Endothelial cell of umbilical vein (primary cell): Measurements from ENCODE around the gene CFAP210. TPM values are rescaled to one million over a fixed set of nuclear protein-coding genes. Genes with fewer than 3 reads are reported as not detected.
A peak's percentile ranks its signal among the peaks of the same experiment; 100 is the strongest.

Source experiments
- BruUV-seq: library from RNA; stranded (reverse); fragments of 400-500 nt; replicated peaks from 2 replicates; lab custom pipeline; 2021; lab: Mats Ljungman, UMichigan
- CTCF ChIA-PET: fragments of 300-600, 350-600 bp; sonication (Branson Sonifier 250); formaldehyde crosslinking; loops from one replicate; lab custom pipeline; 2021; ENCODE audit warnings: antibody characterized with exemption, inconsistent platforms; lab: Charles Lee
- POLR2A ChIA-PET: fragments of 300-600, 350-600 bp; sonication (Branson Sonifier 250); formaldehyde crosslinking; loops from one replicate; lab custom pipeline; 2021; ENCODE audit warnings: antibody characterized with exemption, inconsistent platforms; lab: Charles Lee
- DNase-seq: peaks from one replicate; pipeline ENCODE4 v3.0.0-alpha.2; 2011; ENCODE audit warnings: low read depth, low spot score
- FAIRE-seq: peaks from 2 replicates; lab custom pipeline; 2011; peaks lifted over from hg19 to GRCh38; lab: Jason Lieb, UNC
- H2AFZ ChIP-seq: 2 replicates; pipeline ENCODE4 v1.6.0; 2012; ENCODE audit warnings: low read depth, low read length, control low read depth, inconsistent platforms
- H3K27ac ChIP-seq: 2 replicates; pipeline ENCODE4 v1.5.1; 2011; ENCODE audit warnings: low read depth, mild to moderate bottlenecking, control low read depth, low read length, moderate library complexity; ENCODE audit not compliant: insufficient read depth
- H3K27me3 ChIP-seq, 2 experiments: 2 replicates each; pipeline versions ENCODE4 v1.6.0 to v1.6.1; 2011; ENCODE audit warnings: low read length in 2 of 2, mixed read lengths in 1 of 2; ENCODE audit not compliant: control insufficient read depth in 2 of 2, insufficient read depth in 2 of 2
- H3K36me3 ChIP-seq, 2 experiments: 2 replicates in 1 of 2; 3 replicates in 1 of 2; pipeline ENCODE4 v1.5.1; 2011; ENCODE audit warnings: low read length in 2 of 2, mild to moderate bottlenecking in 1 of 2, moderate library complexity in 1 of 2; ENCODE audit not compliant: control insufficient read depth in 2 of 2, insufficient read depth in 2 of 2; ENCODE audit errors: extremely low read depth in 1 of 2
- H3K4me1 ChIP-seq: 3 replicates; pipeline ENCODE4 v1.5.1; 2011; ENCODE audit warnings: mild to moderate bottlenecking, low read length; ENCODE audit not compliant: control insufficient read depth, insufficient read depth; ENCODE audit errors: extremely low read depth
- H3K4me2 ChIP-seq: 2 replicates; pipeline ENCODE4 v1.6.1; 2011; ENCODE audit warnings: low read length, control low read depth, mixed read lengths; ENCODE audit not compliant: insufficient read depth
- H3K4me3 ChIP-seq, 3 experiments: fragments of 200-600 bp in 1 of 3; sonication (generic), shearing (Covaris generic) in 1 of 3; replicated peaks in 1 of 3; 2 replicates each; pipeline ENCODE4 v1.5.1; 2011 to 2016; ENCODE audit warnings: control low read depth in 3 of 3, low read length in 3 of 3, mild to moderate bottlenecking in 2 of 3, inconsistent platforms in 1 of 3, low read depth in 1 of 3, moderate library complexity in 1 of 3; ENCODE audit not compliant: insufficient read depth in 1 of 3
- H3K79me2 ChIP-seq: 2 replicates; pipeline ENCODE4 v1.6.0; 2012; ENCODE audit warnings: low read length, inconsistent platforms; ENCODE audit not compliant: control insufficient read depth, insufficient read depth
- H3K9ac ChIP-seq: replicated peaks from 2 replicates; pipeline ENCODE3; 2011; ENCODE audit warnings: low read length, control low read depth; ENCODE audit not compliant: insufficient read depth; ENCODE audit errors: extremely low read depth
- H3K9me1 ChIP-seq: replicated peaks from 3 replicates; pipeline ENCODE4 v1.6.0; 2011; ENCODE audit warnings: mild to moderate bottlenecking, low read length; ENCODE audit not compliant: control insufficient read depth, insufficient read depth; ENCODE audit errors: extremely low read depth
- H3K9me3 ChIP-seq: replicated peaks from 2 replicates; pipeline ENCODE4 v1.5.1; 2012; ENCODE audit warnings: low read length, inconsistent platforms; ENCODE audit not compliant: control insufficient read depth, insufficient read depth
- H4K20me1 ChIP-seq: replicated peaks from 2 replicates; pipeline ENCODE3; 2011; ENCODE audit warnings: mild to moderate bottlenecking, low read length; ENCODE audit not compliant: control insufficient read depth, insufficient read depth; ENCODE audit errors: extremely low read depth
- FOS ChIP-seq: IDR thresholded peaks from 2 replicates; pipeline ENCODE4 v1.6.1; 2011; ENCODE audit warnings: mild to moderate bottlenecking, low read length, moderate library complexity, borderline replicate concordance; ENCODE audit not compliant: insufficient read depth
- GATA2 ChIP-seq: IDR thresholded peaks from 2 replicates; pipeline ENCODE4 v1.7.0; 2011; ENCODE audit warnings: low read depth, mild to moderate bottlenecking, moderate library complexity, mixed read lengths, low read length; ENCODE audit not compliant: insufficient read length, insufficient read depth
- MYC ChIP-seq: IDR thresholded peaks from one replicate; pipeline ENCODE4 v1.6.1; 2011; ENCODE audit warnings: mild to moderate bottlenecking, low read depth, low read length
- POLR2A ChIP-seq: IDR thresholded peaks from 2 replicates; pipeline ENCODE4 v1.6.1; 2012; ENCODE audit warnings: low read depth, mild to moderate bottlenecking, control low read depth, low read length
- POLR2AphosphoS5 ChIP-seq: IDR thresholded peaks from 2 replicates; pipeline ENCODE4 v1.6.1; 2012; ENCODE audit warnings: low read depth, mild to moderate bottlenecking, control low read depth, low read length, moderate library complexity; ENCODE audit not compliant: insufficient read depth
- dilution Hi-C: fragments of 300-500 bp; cut with MboI; formaldehyde crosslinking; loops from one replicate; pipeline ENCODE4 v1.15.0; 2019; ENCODE audit warnings: low sequenced_read_pairs; ENCODE audit not compliant: extremely low pct_ligation_motif_present
- intact Hi-C: fragments of 100-400 bp; cut with micrococcal nuclease; formaldehyde crosslinking; loops from one replicate; pipeline ENCODE4 v1.10.0; 2022
- polyA plus RNA-seq, 4 experiments: library from polyadenylated mRNA; depleted of rRNA in 3 of 4; stranded (reverse) in 3 of 4; unstranded in 1 of 4; fragments of >200 nt; gene quantifications; 2 replicates each; pipeline versions ENCODE4 v1.2.1 to v1.2.3, GENCODE V29; 2011 to 2012; ENCODE audit warnings: missing spikeins in 1 of 4
- total RNA-seq: library from RNA; stranded (reverse); gene quantifications from 2 replicates; pipeline ENCODE4 v1.2.3, GENCODE V29; 2021
- TF ChIP-seq, protein P1 (sequence below), 2 donors: IDR thresholded peaks; 1 replicate in 1 of 2; 2 replicates in 1 of 2; pipeline ENCODE4 v1.5.1; 2011; ENCODE audit warnings: low read length in 2 of 2, mild to moderate bottlenecking in 2 of 2, moderate library complexity in 2 of 2, control low read depth in 1 of 2, inconsistent platforms in 1 of 2, low read depth in 1 of 2; ENCODE audit not compliant: insufficient read depth in 1 of 2; ENCODE audit errors: extremely low read depth in 1 of 2

CFAP210 gene
- total and polyA plus RNA-seq, 2 donors (not counting 3 experiments of a cell fraction or from before 2014, with no cell fraction given) = not detected

DNA sequence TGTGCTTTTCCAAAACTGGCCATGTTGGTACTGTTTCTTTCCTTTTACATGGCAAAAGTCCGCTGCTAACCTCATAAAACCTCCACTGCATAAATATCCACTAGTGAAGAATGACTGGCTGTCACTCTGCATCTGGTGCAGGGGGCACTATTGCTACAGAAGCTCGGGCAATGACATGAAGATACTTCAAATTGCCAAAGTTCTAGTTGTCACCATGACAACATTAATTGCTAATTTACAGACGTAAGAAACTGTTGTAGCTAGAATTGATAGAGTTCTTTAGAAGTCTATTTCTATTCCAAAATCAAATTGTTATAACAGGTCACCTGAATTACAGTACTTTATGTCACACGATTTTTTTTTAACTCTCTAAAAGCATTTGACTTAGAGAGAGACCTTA lies 845 bp downstream of the CFAP210 start:
- dilution Hi-C loops = no loop called here
- Histone ChIP-seq H3K4me1 (peaks cover 8% of the 10 kb centered on the region), H3K4me2 (no peak overlapping the region), H3K36me3 (no peaks in the 10 kb centered on the region), H4K20me1 (no peaks in the 10 kb centered on the region), H3K27me3 (peaks cover 11 to 25% of the 10 kb centered on the region in 2 experiments), H3K27ac (no peak overlapping the region), H3K9ac (no peak overlapping the region), H3K9me3 (no peaks in the 10 kb centered on the region), H3K9me1 (no peaks in the 10 kb centered on the region), H3K79me2 (no peaks in the 10 kb centered on the region), H2AFZ (no peak overlapping the region), H3K4me3 (no peak overlapping the region)
- FAIRE-seq (no peak), DNase-seq (peak; percentile 31)
- intact Hi-C loops = loop anchor here (5.0 kb wide), 1 partner anchor 121 kb away; the partner anchor contains the start of gene FASTKD1
- ChIA-PET POLR2A (no interaction called here), CTCF (interaction anchor here (0.6 to 1.3 kb wide), 2 partner anchors 72 to 199 kb away, joined by 3 to 4 read pairs; no protein-coding TSS in a partner anchor)
- no peak for TF ChIP-seq POLR2AphosphoS5
- TF ChIP-seq, protein P1, sequence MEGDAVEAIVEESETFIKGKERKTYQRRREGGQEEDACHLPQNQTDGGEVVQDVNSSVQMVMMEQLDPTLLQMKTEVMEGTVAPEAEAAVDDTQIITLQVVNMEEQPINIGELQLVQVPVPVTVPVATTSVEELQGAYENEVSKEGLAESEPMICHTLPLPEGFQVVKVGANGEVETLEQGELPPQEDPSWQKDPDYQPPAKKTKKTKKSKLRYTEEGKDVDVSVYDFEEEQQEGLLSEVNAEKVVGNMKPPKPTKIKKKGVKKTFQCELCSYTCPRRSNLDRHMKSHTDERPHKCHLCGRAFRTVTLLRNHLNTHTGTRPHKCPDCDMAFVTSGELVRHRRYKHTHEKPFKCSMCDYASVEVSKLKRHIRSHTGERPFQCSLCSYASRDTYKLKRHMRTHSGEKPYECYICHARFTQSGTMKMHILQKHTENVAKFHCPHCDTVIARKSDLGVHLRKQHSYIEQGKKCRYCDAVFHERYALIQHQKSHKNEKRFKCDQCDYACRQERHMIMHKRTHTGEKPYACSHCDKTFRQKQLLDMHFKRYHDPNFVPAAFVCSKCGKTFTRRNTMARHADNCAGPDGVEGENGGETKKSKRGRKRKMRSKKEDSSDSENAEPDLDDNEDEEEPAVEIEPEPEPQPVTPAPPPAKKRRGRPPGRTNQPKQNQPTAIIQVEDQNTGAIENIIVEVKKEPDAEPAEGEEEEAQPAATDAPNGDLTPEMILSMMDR (IDR thresholded peaks at IDR 0.05; ENCODE audit: extremely low read depth in 1 of 2, insufficient read depth in 1 of 2, low read depth in 1 of 2, low read length in 2 of 2) = peak in 1 of 2 donors; percentile 30
- no peak for TF ChIP-seq GATA2
- no peak for TF ChIP-seq MYC
- no peak for TF ChIP-seq POLR2A
- BruUV-seq = TSS peak; percentile 63

DNA sequence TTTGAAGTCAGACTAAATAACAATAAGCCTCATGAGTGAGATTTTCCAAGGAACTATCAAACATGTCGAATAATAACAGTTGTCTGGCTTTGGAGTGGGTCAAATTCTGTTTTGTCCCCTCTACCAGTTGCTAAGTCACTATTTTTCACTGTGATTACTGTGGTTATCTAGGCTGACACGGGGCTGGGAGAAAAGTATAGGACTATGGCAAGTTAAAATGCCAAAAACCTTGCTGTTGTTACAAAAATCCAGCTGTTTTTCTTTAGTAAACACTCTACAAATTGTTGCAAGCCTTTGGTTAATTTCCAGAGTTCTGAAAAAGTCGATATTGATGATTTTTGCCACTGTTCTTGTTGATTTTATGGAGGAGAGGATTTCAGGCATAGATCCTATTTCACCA lies 1.5 kb downstream of the CFAP210 start:
- Histone ChIP-seq H3K4me1 (peaks cover 8% of the 10 kb centered on the region), H3K9me3 (no peaks in the 10 kb centered on the region), H3K79me2 (no peaks in the 10 kb centered on the region), H3K36me3 (no peaks in the 10 kb centered on the region), H2AFZ (no peak overlapping the region), H3K27ac (no peak overlapping the region), H3K4me2 (no peak overlapping the region), H4K20me1 (no peaks in the 10 kb centered on the region), H3K9ac (no peak overlapping the region), H3K4me3 (no peak overlapping the region), H3K27me3 (peaks cover 11 to 25% of the 10 kb centered on the region in 2 experiments), H3K9me1 (no peaks in the 10 kb centered on the region)
- intact Hi-C loops (loop anchor here (5.0 kb wide), 1 partner anchor 120 kb away; the partner anchor contains the start of gene FASTKD1), dilution Hi-C loops (no loop called here)
- TF ChIP-seq FOS (no peak), MYC (no peak)
- POLR2A ChIA-PET = no interaction called here
- FAIRE-seq (no peak), DNase-seq (no peak)
- CTCF ChIA-PET = interaction anchor here (1.3 kb wide), 1 partner anchor 72 kb away, joined by 4 read pairs; no protein-coding TSS in a partner anchor
- BruUV-seq = no TSS peak
